Fibroblast of skin of back (primary cell): ENCODE measurements around the gene ADAMTS10.
"Not testable (repeated sequence)": the region's sequence is repeated elsewhere in the genome, so short reads cannot be mapped to it uniquely, and the experiment has no call there.

ENCODE experiments used
- DNase-seq: peaks from one replicate; pipeline ENCODE4 v3.0.0-alpha.2; 2013

Gene ADAMTS10

GRCh38 chr19:8592231-8593009 is 18.1 kb downstream of the ADAMTS10 start:
- DNase-seq: peak; percentile 93

- DNase-seq: no peak
Measured at GRCh38 chr19:8589177-8589714, 21.3 kb downstream of the ADAMTS10 start.

GRCh38 chr19:8585894-8586750 is 24.4 kb downstream of the ADAMTS10 start:
- DNase-seq: peak; percentile 40

DNA sequence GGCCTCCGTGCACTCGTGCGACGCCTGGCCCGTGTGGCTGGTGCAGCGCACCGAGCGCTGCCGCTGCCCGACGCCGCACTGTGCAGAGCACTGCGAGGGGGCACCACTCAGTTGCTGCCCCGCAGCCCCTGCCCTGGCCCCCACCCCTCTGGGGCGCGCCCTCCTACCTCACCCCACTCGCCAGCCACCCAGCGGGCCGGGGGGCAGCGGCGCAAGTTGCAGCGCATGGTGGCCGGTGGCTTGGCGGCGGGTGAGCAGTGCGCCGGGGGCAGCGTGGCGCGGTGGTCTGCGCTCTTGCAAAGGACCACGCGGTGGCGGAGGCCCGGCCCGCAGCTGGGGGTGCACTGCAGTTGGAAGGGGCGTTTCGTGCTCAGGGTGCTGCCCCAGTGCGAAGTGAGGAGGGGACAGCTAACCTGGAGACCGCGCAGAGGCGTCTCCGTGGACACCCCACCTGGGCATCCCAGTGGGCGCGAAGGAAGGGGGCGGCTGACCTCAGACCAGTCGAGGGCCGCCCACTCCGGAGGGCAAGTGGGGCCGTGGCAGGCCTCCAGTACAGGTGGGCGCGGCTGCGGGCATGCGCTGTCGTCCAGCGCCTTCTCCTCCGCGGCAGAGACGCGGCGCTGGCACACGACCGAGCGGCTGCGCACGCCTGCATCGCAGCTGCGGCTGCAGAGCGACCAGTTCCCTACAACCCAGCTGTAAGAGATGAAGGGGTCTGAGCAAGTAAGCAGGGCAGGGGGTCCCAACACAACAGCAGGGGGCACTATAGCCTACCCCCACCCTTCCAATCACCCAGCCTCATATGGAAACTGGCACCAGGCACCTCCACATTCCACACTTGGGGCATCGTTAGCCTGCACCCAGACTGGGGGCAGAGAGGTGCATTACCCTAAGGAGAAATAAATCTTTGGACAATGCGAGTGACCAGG is 25.3 kb downstream of the ADAMTS10 start:
- DNase-seq: no peak

DNA sequence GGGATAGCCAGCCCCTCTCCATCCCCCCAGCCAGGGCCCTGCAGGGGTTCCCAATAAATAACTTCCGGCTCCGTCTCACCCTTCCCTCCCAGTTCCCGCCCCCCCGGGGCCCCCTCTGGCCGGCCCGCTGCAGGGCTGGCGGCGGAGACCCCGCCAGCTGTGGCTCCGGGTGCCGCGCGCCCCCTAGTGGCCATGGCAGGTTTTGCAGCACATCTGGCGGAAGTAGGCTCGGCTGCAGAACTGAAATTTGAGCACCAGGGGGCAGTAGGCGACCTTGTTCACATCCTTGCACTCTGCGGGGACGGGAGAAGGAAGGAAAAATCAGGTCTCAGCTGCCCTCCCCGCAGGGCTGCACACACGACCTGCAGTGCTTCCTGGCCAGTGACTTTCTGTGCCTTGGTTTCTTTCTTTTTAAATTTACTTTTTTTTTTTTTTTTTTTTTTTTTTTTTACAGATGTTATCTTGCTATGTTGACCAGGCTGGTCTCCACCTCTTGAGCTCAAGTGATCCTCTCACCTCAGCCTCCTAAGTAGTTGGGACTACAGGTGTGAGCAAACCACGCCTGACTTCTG is 29.7 kb downstream of the ADAMTS10 start:
- peak; percentile 68 for DNase-seq

GRCh38 chr19:8578642-8579265 is 31.8 kb downstream of the ADAMTS10 start:
- DNase-seq: peak; percentile 56

DNA sequence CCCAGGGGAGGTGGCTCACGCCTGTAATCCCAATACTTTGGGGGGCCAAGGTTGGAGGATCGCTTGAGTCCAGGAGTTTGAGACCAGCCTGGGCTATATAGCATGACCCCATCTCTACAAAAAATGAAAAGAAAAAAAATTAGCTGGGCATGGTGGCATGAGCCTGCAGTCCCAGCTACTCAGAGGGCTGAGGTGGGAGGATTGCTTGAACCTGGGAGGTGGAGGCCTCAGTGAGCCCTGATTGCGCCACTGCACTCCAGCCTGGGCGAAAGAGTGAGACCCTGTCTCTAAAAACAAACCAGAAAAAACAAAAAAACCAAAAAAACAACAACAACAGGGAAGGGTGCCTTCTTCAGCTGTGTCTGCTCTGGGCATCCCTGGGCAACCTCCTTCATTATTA is 32.8 kb downstream of the ADAMTS10 start:
- no peak for DNase-seq

GRCh38 chr19:8577247-8577646 is 33.3 kb downstream of the ADAMTS10 start, which contains the start of gene MYO1F:
MYO1F (minus strand) TSS chr19:8577442; CDS start chr19:8577309, 133 bp downstream.
- no peak for DNase-seq

GRCh38 chr19:8576273-8576993 is 34.1 kb downstream of the ADAMTS10 start:
- DNase-seq: no peak

GRCh38 chr19:8575467-8575997 is 35.0 kb downstream of the ADAMTS10 start:
- DNase-seq: peak; percentile 50

DNA sequence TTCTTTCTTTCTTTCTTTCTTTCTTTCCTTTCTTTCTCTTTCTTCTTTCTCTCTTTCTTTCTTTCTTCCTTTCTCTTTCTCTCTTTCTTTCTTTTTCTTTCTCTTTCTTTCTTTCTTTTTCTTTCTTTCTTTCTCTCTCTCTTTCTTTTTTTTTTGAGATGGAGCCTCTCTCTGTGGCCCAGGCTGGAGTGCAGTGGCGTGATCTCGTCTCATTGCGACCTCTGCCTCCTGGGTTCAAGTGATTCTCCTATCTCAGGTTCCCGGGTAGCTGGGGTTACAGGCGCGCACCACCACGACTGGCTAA is 35.9 kb downstream of the ADAMTS10 start:
- DNase-seq: not testable (repeated sequence)

DNA sequence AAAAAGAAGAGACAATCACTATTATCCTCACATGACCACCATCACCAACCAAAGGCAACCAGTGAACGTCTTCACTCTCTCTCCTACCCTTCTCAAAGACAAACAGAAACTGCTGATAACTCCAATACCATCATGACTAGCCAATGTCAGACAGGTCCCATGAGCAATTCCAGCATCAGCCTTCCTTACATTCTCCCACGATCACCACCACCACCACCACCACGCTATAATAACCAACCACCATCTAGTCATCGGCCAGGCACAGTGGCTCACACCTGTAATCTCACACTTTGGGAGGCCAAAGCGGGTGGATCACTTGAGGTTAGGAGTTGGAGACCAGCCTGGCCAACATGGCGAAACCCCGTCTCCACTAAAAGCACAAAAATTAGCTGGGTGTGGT is 37.2 kb downstream of the ADAMTS10 start:
- no peak for DNase-seq

GRCh38 chr19:8571006-8571411 is 39.5 kb downstream of the ADAMTS10 start:
- peak; percentile 75 for DNase-seq

DNA sequence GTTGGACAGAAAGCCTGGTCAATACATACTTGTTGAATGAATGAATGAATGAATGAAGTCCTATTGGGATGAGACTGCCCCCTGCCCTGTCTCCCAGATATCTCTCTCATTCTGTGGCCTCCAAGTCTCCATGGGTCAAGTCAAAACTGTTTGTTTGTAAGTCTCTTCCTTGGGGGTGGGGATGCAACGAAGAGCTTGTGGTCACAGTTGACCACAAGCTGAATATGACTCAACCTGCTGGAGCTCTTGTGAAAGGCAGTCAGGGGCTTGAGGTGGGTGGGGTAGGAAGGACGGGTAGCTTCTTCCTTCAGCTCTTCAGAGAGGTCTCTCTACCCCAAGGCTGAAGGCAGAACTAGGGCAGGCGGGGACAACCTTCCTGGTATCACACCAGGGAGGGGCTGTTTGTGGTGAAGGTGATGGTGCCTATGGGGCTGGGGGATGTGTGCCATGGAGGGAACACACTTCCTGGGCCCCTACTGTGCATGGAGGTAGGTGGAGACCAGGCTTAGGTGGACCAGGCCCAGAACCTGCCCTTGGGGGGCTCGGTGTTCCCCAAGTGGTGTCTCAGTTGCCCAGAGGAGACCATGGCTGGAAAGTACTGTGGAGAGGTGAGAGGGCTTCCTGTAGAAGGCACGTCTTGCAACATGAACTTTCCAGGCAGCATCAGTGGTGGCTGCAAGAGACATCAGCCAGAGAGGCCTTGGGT is 41.3 kb downstream of the ADAMTS10 start:
- DNase-seq: peak; percentile 93

- DNase-seq: no peak
Measured at GRCh38 chr19:8567522-8568172, 42.9 kb downstream of the ADAMTS10 start.

DNA sequence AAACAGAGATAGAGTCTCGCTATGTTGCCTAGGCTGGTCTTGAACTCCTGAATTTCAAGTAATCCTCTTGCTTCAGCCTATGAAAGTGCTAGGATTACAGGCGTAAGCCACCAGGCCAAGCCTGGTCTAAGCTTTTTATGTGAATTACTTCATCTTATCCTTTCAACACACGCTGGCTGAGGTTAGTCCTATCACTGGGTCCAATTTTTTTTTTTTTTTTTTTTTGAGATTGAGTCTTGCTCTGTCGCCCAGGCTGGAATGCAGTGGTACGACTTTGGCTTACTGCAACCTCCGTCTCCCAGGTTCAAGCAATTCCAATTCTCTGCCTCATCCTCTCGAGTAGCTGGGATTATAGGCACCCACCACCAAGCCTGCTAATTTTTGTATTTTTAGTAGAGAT is 43.7 kb downstream of the ADAMTS10 start:
- no peak for DNase-seq

DNA sequence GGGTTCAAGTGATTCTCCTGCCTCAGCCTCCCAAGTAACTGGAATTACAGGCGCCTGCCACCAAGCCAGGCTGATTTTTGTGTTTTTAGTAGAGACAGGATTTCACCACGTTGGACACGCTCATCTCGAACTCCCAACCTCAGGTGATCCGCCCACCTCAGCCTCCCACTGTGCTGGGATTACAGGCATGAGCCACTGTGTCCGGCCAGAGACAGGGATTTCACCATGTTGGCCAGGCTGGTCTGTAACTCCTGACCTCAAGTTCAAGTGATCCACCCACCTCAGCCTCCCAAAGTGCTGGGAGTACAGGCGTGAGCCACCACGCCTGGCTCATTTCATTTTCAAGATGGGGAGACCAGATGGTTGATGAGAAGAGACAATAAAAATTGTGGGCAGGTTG is 45.6 kb downstream of the ADAMTS10 start:
- DNase-seq: not testable (repeated sequence)

DNA sequence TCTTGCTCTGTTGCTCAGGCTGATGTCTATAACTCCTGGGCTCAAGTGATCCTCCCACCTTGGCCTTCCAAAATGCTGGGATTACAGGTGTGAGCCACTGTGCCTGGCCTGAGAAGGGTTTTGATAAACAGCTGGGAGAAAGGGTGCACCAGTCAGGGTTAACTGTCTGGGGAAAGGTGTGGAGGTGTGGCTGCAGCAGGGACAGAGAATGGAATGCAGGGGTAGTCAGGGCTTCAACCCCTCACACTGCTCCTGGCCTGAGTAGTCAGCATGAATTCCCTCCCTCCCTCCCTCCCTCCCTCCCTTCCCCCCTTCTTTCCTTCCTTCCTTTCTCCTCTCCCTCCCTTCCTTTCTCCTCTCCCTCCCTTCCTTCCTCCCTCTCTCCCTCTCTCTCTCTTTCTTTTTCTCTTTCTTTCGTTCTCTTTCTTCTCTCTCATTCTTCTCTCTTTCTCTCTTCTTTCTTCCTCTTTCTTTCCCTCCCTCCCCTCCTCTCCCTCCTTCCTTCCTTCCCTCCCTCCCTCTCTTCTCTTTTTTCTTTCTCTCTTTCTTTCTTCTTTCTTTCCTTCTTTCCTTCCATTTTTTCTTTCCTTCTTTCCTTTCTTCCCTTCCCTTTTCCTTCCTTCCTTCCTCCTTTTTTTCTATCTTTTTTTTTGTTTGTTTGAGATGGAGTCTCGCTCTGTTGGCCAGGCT is 49.3 kb downstream of the ADAMTS10 start:
- DNase-seq: no peak

- DNase-seq: no peak
Measured at GRCh38 chr19:8558325-8558724, 52.2 kb downstream of the ADAMTS10 start.
